Smooth muscle cell of bladder (primary cell): ENCODE measurements around the gene KRT13. TPM values are rescaled to one million over a fixed set of nuclear protein-coding genes. Genes with fewer than 3 reads are reported as not detected.

Source experiments
- total RNA-seq: library from RNA; depleted of rRNA; stranded (reverse); fragments of >200 nt; gene quantifications from 2 replicates; pipeline ENCODE4 v1.2.3, GENCODE V29; 2014

Gene KRT13
- total RNA-seq = 0.28 and 0.65 TPM in 2 replicates

DNA sequence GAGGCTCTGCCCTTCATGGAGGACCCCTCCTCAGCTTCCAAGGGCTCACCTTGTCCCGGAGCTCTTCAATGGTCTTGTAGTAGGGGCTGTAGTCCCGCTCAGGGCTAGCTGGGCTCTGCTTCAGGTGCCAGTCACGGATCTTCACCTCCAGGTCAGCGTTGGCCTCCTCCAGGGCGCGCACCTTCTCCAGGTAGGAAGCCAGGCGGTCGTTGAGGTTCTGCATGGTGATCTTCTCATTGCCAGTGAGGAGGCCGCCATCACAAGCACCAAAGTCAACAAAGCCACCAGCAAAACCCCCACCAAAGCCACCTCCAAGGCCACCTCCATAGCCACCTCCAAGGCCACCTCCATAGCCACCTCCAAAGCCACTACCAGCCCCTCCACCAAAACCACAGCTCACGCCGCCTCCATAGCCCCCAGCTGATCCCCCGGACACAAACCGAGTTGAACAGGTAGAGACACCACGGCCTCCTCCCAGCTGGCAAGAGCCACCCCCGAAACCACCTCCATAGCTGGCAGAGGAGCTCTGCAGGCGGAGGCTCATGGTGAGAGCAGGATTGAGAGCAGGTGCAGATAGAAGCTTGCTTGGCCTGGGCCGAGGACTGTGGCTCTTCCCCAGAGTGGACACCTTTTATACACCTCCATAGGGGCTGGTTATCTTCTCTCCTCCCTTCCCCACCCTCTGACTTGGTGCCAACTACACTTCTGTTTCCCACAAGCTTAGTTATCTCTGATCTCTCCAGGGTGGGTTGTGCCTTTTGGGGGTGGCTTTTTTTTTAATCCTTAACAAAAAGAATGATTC, at the start of gene KRT13:
TSS of gene KRT13 (minus strand) at position 606 of the 802 bp plus-strand sequence. CDS start at position 544, 62 bp downstream.

DNA sequence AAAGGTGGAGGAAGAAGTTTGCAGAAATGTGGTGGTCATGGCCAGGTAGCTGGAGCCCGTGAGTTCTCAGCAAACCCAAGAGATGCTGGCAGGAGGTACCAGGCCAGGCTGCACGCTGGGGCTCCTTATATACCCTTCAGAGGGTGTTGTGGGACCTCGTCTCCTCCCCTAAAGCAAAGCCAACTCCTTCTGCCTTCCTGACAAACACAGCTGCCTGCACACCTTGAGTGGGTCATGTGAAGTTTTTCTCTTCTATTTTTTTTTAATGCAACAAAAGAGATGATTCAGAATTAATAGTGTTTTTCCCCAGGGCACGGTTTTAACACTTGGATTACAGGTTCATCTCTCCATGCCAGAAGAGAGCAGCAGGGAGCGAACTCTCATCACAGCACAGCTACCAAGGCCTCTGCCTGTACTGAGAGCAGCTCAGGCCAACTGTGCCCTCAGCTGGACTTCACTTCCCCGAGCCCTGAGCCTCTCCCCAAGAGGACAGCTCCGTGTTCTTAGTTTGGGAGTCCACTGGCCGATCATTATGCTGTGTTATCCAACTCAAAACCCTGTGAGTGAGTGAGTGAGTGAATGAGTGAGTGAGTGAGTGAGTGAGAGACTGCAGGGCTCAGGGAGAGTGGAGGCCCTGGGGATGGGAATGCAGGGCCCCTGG, 13.5 kb upstream of the KRT13 start, which contains the start of gene KRT15:
TSS of gene KRT15 (minus strand) at position 102 of the 661 bp plus-strand sequence. CDS start at position 39, 63 bp downstream.

DNA sequence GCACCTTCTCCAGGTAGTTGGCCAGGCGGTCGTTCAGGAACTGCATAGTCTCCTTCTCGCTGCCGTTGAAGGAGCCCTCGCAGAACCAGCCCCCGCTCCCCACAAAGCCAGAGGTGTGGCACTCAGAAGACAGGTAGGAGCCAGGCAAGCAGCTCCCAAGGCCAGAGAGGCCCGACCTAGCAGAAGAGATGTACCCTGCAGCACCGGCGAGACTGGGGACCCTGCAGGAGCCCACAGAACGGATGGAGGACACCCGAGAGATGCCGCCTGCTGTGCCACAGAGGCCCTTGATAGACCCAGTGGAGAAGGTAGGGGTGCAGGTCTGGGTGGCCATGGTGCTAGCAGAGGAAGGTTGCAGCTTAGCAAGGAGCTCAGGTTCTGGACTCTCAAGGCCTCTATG, 15.9 kb downstream of the KRT13 start, which contains the start of gene KRT36:
TSS of gene KRT36 (minus strand) at position 380 of the 400 bp plus-strand sequence. CDS start at position 334, 46 bp downstream.

DNA sequence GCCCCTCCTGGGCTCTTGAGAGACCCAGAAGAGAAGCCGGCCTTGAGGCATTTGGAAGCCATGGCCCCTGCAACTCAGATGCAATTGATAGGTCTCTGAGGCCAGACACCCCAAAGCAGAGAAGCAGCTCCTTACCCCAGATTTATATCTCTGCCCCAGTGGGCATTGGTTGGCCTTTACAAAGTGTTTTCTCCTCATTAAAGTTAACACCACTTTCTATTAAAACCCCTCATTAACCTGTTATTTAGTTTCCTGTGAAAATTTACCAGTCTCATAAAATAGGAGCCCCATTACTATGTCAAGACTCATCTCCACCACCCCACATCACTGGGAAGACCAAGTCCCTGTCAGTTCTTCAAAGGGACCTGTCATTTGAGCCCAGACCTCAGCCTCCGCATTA, 24.4 kb downstream of the KRT13 start, which contains the start of gene KRT35:
TSS of gene KRT35 (minus strand) at position 116 of the 400 bp plus-strand sequence. CDS start at position 62, 54 bp downstream.

GRCh38 chr17:41466988-41467387, 38.4 kb downstream of the KRT13 start, which contains the start of gene KRT32:
Gene KRT32 (minus strand): TSS chr17:41467386. CDS start chr17:41467325, 61 bp downstream.

Other genes with a start within 250 kb of the KRT13 start
- not detected in 2 replicates for gene KRTAP9-6, start 240.2 kb downstream of the KRT13 start, total RNA-seq
- gene KRTAP9-7, start 229.9 kb downstream of the KRT13 start, total RNA-seq = not detected in 2 replicates
- not detected in 2 replicates for gene KRTAP29-1, start 202.8 kb downstream of the KRT13 start, total RNA-seq
- not detected in 2 replicates for gene KRTAP16-1, start 196.3 kb downstream of the KRT13 start, total RNA-seq
- gene KRTAP17-1, start 189.9 kb downstream of the KRT13 start, total RNA-seq = not detected in 2 replicates
- not detected in 2 replicates for gene KRT33A, start 154.8 kb downstream of the KRT13 start, total RNA-seq
- gene KRT33B, start 135.8 kb downstream of the KRT13 start, total RNA-seq = 0.14 and 0.18 TPM in 2 replicates
- gene KRT34, start 123.3 kb downstream of the KRT13 start, total RNA-seq = 1.00 and 1.3 TPM in 2 replicates
- gene KRT31, start 108.0 kb downstream of the KRT13 start, total RNA-seq = not detected in 2 replicates
- not detected in 2 replicates for gene KRT37, start 81.0 kb downstream of the KRT13 start, total RNA-seq
- gene KRT38, start 64.6 kb downstream of the KRT13 start, total RNA-seq = 0.09 and 0.14 TPM in 2 replicates
- under 0.01 TPM in 1 of 2 replicates, not detected in the other for gene KRT32, start 38.2 kb downstream of the KRT13 start, total RNA-seq
- gene KRT35, start 24.5 kb downstream of the KRT13 start, total RNA-seq = not detected in 2 replicates
- gene KRT36, start 15.7 kb downstream of the KRT13 start, total RNA-seq = not detected in 2 replicates
- 0.43 and 0.74 TPM in 2 replicates for gene KRT15, start 13.3 kb upstream of the KRT13 start, total RNA-seq
- 33.6 and 58.1 TPM in 2 replicates for gene KRT19, start 22.7 kb upstream of the KRT13 start, total RNA-seq
- not detected in 2 replicates for gene KRT9, start 66.4 kb upstream of the KRT13 start, total RNA-seq
- 0.14 and 0.18 TPM in 2 replicates for gene KRT14, start 81.3 kb upstream of the KRT13 start, total RNA-seq
- 0.28 and 0.37 TPM in 2 replicates for gene KRT16, start 107.2 kb upstream of the KRT13 start, total RNA-seq
- gene KRT17, start 119.0 kb upstream of the KRT13 start, total RNA-seq = 6.4 and 7.3 TPM in 2 replicates
- gene EIF1, start 183.3 kb upstream of the KRT13 start, total RNA-seq = 90.0 and 97.9 TPM in 2 replicates
- not detected in 2 replicates for gene GAST, start 206.7 kb upstream of the KRT13 start, total RNA-seq
- under 0.01 and 0.18 TPM in 2 replicates for gene HAP1, start 229.0 kb upstream of the KRT13 start, total RNA-seq